Measurements from ENCODE around the gene CCDC144A. TPM values are rescaled to one million over a fixed set of nuclear protein-coding genes. Genes with fewer than 3 reads are reported as not detected.
"Not testable (repeated sequence)": the region's sequence is repeated elsewhere in the genome, so short reads cannot be mapped to it uniquely, and the experiment has no call there.

Gene CCDC144A
- total RNA-seq, 4 donors from 2014 or later = 0.58 to 7.5 (median 3.6) TPM

DNA sequence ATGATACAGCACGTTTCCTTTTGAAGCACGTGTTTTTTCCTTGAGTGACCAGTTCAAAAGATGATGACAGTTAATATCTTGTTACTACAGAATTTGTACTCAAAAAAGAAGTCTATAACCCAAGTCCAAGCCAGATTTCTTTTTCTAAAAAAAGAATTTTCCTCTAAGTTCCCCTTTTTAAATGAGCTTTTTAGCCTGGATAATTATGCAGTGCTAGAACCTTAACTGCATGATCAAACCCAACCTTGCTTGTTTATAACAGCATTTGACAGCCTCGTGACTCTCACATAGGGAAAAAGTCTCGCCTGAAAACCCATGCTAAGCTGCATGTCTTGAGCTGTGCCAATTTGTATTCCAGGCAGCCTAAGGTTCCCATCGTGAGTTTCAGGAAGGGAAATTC is 104.2 kb downstream of the CCDC144A start:
- intact Hi-C loops (cut with DNase I); DNase-seq (ENCODE audit: extremely low spot score): not testable (repeated sequence)
- 65% methylated on average over 3 of the region's 5 CpGs for WGBS

DNA sequence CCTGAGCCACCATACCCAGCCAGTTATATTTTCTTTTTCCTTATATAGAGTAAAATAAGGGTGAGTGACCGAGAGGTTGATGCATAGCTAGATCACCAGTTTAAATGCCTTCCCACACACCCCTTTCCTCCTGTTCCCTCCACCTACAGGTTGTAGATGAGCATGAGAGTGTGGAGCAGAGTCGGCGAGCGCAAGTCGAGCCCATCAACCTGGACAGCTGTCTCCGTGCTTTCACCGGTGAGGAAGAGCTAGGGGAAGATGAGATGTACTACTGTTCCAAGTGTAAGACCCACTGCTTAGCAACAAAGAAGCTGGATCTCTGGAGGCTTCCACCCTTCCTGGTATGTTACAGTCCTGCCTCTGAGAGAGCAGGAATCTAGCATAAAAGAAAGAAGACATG is 105.9 kb downstream of the CCDC144A start:
- 75% methylated on average over 5 of the region's 7 CpGs for WGBS
- H3K27ac ChIP-seq (replicated peaks in 1 of 4); H3K27me3 ChIP-seq; DNase-seq (ENCODE audit: extremely low spot score); intact Hi-C loops (cut with DNase I); H3K9me3 ChIP-seq; H3K4me3 ChIP-seq; H3K4me1 ChIP-seq: not testable (repeated sequence)
- H3K36me3 ChIP-seq = peaks cover 0 to 26% (median 0%) of the 10 kb centered on the region in 4 donors

More for the DNA sequence above, 104.2 kb downstream of the CCDC144A start:
- H3K36me3 ChIP-seq = peaks cover 0 to 20% (median 0%) of the 10 kb centered on the region in 4 donors
- not testable (repeated sequence) for H3K4me3 ChIP-seq; H3K4me1 ChIP-seq; H3K9me3 ChIP-seq; H3K27ac ChIP-seq (replicated peaks in 1 of 4); H3K27me3 ChIP-seq

DNA sequence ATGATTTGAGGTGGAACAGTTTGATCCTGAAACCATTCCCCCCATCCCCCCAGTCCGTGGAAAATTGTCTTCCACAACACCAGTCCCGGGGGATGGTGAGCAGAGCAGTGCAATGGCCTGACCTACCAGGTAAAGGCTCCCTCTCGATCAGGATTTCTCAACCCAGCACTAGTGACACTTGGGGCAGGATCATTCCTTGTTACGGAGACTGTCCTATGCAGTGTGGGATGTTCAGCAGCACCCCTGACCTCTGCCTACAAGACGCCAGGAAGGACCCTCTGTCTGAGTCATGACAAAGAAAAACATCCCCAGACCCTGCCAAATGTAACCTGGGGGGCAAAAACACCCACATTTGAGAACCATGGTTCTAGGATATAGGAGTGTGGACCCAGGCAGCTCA is 114.8 kb downstream of the CCDC144A start:
- H3K27me3 ChIP-seq; H3K36me3 ChIP-seq; H3K9me3 ChIP-seq; H3K4me1 ChIP-seq; DNase-seq (ENCODE audit: extremely low spot score); H3K4me3 ChIP-seq; intact Hi-C loops (cut with DNase I); H3K27ac ChIP-seq (replicated peaks in 1 of 4): not testable (repeated sequence)
- 81% methylated on average over 3 of the region's 5 CpGs for WGBS

DNA sequence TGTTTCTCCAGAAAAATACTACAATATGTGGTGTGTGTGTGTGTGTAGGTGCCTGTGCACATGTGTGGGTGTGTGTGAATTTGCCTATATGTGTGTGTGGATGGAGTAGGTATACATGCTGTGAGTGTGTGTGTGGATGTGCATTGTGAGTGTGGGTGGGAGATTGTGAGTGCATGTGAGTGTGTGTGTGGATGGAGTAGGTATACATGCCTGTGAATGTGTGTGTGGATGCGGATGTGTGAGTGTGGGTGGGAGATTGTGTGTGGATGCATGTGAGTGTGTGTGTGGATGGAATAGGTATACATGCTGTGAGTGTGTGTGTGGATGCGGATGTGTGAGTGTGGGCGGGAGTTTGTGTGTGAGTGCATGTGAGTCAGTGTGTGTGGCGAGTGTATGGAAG is 116.6 kb downstream of the CCDC144A start:
- H3K27me3 ChIP-seq; H3K4me3 ChIP-seq; DNase-seq (ENCODE audit: extremely low spot score); H3K36me3 ChIP-seq; H3K9me3 ChIP-seq; H3K27ac ChIP-seq (replicated peaks in 1 of 4); H3K4me1 ChIP-seq; intact Hi-C loops (cut with DNase I): not testable (repeated sequence)
- WGBS = 84% methylated on average over 4 of the region's 4 CpGs

DNA sequence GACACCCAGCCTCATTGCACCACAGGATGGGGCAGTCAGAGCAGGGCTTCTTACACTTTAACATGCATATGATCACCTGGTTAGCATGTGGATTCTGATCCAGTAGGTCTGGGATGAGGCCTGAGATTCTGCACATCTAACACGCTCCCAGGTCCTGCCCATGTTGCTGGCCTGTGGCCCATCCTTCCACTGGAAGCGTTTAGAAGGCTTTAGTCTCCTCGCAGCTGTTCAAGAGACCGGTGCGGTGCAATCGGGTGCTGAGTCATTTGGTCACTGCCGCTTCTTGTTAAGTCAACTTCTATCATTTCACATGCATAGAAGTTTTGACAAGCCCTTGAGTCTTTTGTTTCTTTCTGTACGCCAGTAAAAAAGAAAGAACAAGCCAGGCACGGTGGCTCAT is 117.6 kb downstream of the CCDC144A start:
- H3K36me3 ChIP-seq; DNase-seq (ENCODE audit: extremely low spot score); H3K9me3 ChIP-seq; intact Hi-C loops (cut with DNase I); H3K4me1 ChIP-seq; H3K27ac ChIP-seq (replicated peaks in 1 of 4); H3K4me3 ChIP-seq; H3K27me3 ChIP-seq: not testable (repeated sequence)
- no CpG with 5 or more reads among the region's 9 CpGs for WGBS

DNA sequence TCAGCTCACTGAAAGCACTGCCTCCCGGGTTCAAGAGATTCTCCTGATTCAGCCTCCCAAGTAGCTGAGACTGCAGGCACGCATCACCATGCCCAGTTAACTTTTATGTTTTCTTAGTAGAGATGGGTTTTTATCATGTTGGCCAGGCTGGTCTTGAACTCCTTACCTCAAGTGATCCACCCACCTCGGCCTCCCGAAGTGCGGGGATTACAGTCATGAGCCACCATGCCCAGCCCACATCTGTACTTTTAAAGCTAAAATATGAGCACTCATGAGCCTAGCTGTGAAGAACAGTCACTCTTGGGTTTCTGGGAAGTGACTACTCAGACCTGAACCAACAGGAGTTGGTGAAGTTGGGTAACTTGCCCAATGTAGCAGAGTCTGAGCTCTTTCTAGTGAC is 120.2 kb downstream of the CCDC144A start:
- H3K27ac ChIP-seq (replicated peaks in 1 of 4); H3K4me3 ChIP-seq; intact Hi-C loops (cut with DNase I); H3K4me1 ChIP-seq; H3K27me3 ChIP-seq; DNase-seq (ENCODE audit: extremely low spot score); H3K9me3 ChIP-seq; H3K36me3 ChIP-seq: not testable (repeated sequence)
- WGBS = no CpG with 5 or more reads among the region's 5 CpGs

DNA sequence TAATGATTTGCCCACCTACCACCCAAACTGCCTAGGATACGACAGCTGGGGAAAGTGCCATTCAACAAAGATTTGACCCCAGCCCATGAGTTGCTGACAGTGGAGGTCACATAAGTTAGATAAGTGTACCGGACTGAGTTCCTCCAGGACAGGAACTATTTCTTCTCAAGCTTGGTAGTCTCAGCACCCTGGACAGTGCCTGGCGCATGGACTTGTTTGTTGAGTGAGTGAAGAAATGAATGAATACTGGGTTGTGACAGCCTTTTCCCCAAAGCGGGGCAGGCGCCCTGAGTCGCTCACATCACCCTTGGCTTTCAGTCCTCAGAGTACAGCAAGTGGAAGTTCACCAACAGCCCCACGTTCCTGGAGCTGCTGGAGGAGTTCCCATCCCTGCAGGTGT is 122.1 kb downstream of the CCDC144A start:
- intact Hi-C loops (cut with DNase I); H3K4me3 ChIP-seq: not testable (repeated sequence)
- WGBS = no CpG with 5 or more reads among the region's 7 CpGs

DNA sequence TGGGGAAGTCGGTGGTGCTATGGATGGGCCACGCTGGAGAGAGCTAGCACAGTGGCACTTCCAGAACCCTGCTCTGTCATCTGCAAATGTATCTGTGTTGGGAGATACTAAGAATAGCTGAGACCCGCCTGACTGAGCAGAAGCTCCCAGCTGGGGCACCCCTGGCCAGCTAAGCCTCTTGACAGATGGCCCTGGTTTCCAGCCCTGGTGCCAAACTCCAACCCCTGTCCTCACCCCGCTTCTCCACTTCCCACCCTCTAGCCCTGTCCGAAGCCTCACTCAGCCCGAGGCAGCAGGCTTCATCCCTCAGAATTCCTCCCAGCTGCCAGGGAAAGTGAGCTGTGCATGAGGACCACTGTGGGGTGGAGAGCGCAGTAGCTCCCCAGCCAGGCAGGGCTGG is 124.4 kb downstream of the CCDC144A start:
- peaks cover 0 to 4% (median 2%) of the 10 kb centered on the region in 4 donors for H3K4me1 ChIP-seq
- 100% methylated on average over 1 of the region's 7 CpGs for WGBS
- no peak overlapping the region for H3K4me3 ChIP-seq
- no peak for TF ChIP-seq EP300 (IDR thresholded peaks at IDR 0.05)
- TF ChIP-seq, protein P1, sequence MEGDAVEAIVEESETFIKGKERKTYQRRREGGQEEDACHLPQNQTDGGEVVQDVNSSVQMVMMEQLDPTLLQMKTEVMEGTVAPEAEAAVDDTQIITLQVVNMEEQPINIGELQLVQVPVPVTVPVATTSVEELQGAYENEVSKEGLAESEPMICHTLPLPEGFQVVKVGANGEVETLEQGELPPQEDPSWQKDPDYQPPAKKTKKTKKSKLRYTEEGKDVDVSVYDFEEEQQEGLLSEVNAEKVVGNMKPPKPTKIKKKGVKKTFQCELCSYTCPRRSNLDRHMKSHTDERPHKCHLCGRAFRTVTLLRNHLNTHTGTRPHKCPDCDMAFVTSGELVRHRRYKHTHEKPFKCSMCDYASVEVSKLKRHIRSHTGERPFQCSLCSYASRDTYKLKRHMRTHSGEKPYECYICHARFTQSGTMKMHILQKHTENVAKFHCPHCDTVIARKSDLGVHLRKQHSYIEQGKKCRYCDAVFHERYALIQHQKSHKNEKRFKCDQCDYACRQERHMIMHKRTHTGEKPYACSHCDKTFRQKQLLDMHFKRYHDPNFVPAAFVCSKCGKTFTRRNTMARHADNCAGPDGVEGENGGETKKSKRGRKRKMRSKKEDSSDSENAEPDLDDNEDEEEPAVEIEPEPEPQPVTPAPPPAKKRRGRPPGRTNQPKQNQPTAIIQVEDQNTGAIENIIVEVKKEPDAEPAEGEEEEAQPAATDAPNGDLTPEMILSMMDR (IDR thresholded peaks at IDR 0.05) = no peak
- no peak overlapping the region for H3K27ac ChIP-seq (replicated peaks in 1 of 4)
- H3K36me3 ChIP-seq = no peaks in the 10 kb centered on the region
- intact Hi-C loops (cut with DNase I) = no loop called here
- peaks cover 0 to 8% (median 0%) of the 10 kb centered on the region in 4 donors for H3K27me3 ChIP-seq
- H3K9me3 ChIP-seq = no peaks in the 10 kb centered on the region
- DNase-seq (ENCODE audit: extremely low spot score) = no peak

More for the DNA sequence above, 122.1 kb downstream of the CCDC144A start:
- not testable (repeated sequence) for H3K27ac ChIP-seq (replicated peaks in 1 of 4); DNase-seq (ENCODE audit: extremely low spot score); H3K36me3 ChIP-seq; H3K4me1 ChIP-seq; H3K9me3 ChIP-seq; H3K27me3 ChIP-seq

DNA sequence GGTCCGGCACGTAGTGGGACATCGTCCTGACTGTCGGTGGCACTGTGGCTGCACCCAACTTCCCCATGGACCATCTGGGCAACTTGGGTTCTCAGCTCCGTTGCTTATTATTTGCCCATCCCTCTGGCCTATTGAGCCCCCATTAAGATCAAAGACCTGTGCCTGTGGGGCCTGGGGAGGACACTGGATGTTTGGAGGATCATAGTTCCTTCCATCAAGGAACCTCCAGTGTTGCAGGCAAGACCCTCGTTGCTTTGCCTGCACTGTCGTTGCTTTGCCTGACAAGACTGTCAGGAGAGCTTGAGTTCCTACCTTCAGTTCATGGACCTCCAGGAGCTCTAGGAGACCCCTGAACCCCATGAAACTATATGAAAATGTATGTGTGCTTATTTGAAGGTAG is 127.2 kb downstream of the CCDC144A start:
- Histone ChIP-seq H3K9me3 (no peaks in the 10 kb centered on the region), H3K4me1 (peaks cover 0 to 23% (median 15%) of the 10 kb centered on the region in 4 donors), H3K4me3 (no peak overlapping the region), H3K36me3 (no peaks in the 10 kb centered on the region), H3K27me3 (peaks cover 0 to 5% (median 0%) of the 10 kb centered on the region in 4 donors), H3K27ac (replicated peaks in 1 of 4) (no peak overlapping the region)
- 60% methylated on average over 1 of the region's 7 CpGs for WGBS
- TF ChIP-seq POLR2AphosphoS5 (IDR thresholded peaks at IDR 0.05) (no peak), EP300 (IDR thresholded peaks at IDR 0.05) (no peak), POLR2A (IDR thresholded peaks at IDR 0.05; ENCODE audit: low read depth) (no peak)
- TF ChIP-seq, protein P1 (IDR thresholded peaks at IDR 0.05) = no peak
- no peak for DNase-seq (ENCODE audit: extremely low spot score)
- intact Hi-C loops (cut with DNase I) = no loop called here

DNA sequence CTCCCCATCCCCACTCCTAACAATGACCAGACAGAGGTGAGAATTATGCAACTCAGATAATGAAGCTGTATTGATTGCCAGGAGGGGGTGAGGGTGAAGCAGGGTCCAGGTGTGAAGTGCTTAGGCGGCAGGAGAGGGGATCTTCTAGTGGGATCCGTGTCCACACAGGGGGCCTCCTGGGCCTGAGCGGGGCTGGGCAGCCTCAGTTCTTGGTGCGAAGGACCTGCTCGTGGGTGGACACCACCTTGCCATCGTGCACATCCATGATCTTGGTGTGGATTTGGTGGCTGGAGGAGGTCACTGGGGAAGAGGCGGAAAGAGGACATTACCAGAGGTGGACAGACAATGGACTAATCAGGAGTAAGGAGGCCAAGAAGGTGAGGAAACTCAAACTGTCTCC is 127.9 kb downstream of the CCDC144A start:
- H3K27ac ChIP-seq (replicated peaks in 1 of 4); H3K4me3 ChIP-seq; H3K9me3 ChIP-seq; intact Hi-C loops (cut with DNase I); H3K27me3 ChIP-seq; H3K36me3 ChIP-seq; DNase-seq (ENCODE audit: extremely low spot score): not testable (repeated sequence)
- peaks cover 0 to 23% (median 15%) of the 10 kb centered on the region in 4 donors for H3K4me1 ChIP-seq
- 92% methylated on average over 4 of the region's 7 CpGs for WGBS
